ENCODE results near the gene RAB7B. TPM values are rescaled to one million over a fixed set of nuclear protein-coding genes. Genes with fewer than 3 reads are reported as not detected.

RAB7B gene
- total RNA-seq, 8 experiments from 2014 or later: 0.11 to 4.6 (median 1.0) TPM

GRCh38 chr1:205975387-205975998, 27.7 kb downstream of the RAB7B start:
- ATAC-seq (replicated peaks in 6 of 8): peak in 1 of 8 experiments; percentile 4
- H3K4me3 ChIP-seq: no peak overlapping the region
- 87 to 100% (median 95%) methylated on average over 1 to 9 of the region's 15 CpGs; no CpG with 5 or more reads in 6 of the 10 experiments for WGBS, 10 experiments
- peaks cover 18 to 19% of the 10 kb centered on the region in 2 donors for H3K4me1 ChIP-seq (replicated peaks in 1 of 2)
- in situ Hi-C loops (cut with MboI; ENCODE audit: low pct_unique_long_range_greater_than_20kb in 2 of 9, low sequenced_read_pairs in 9 of 9, unreplicated experiment in 9 of 9): loop anchor here in 3 of 9 experiments (25.0 kb wide), 2 partner anchors 137 to 313 kb away; partner anchors contain the start of gene AVPR1B (in 2 of the 3)
- H3K27ac ChIP-seq: no peak overlapping the region

- WGBS, 10 experiments: 16 to 94% (median 76%) methylated on average over 1 to 3 of the region's 3 CpGs; no CpG with 5 or more reads in 1 of the 10 experiments
- H3K27ac ChIP-seq: no peak overlapping the region
- no peak for ATAC-seq (replicated peaks in 6 of 8)
- in situ Hi-C loops (cut with MboI; ENCODE audit: low pct_unique_long_range_greater_than_20kb in 2 of 9, low sequenced_read_pairs in 9 of 9, unreplicated experiment in 9 of 9): loop anchor here in 5 of 9 experiments (25.0 kb wide), 3 partner anchors 138 to 312 kb away; partner anchors contain the start of genes AVPR1B (in 2 of the 5) and RAB29 (in 2 of the 5)
- H3K4me1 ChIP-seq (replicated peaks in 1 of 2): peaks cover 13% of the 10 kb centered on the region in 2 donors
- no peak overlapping the region for H3K4me3 ChIP-seq
Observed at GRCh38 chr1:205974712-205975111, 28.5 kb downstream of the RAB7B start.

- in situ Hi-C loops (cut with MboI; ENCODE audit: low pct_unique_long_range_greater_than_20kb in 2 of 9, low sequenced_read_pairs in 9 of 9, unreplicated experiment in 9 of 9): loop anchor here in 3 of 9 experiments (25.0 kb wide), 2 partner anchors 186 to 311 kb away; partner anchors contain the start of gene RAB29 (in 2 of the 3)
- Histone ChIP-seq H3K4me3 (no peak overlapping the region), H3K4me1 (replicated peaks in 1 of 2) (peaks cover 13% of the 10 kb centered on the region in 2 donors), H3K27ac (no peak overlapping the region)
- WGBS, 10 experiments: 25 to 100% (median 92%) methylated on average over 1 to 6 of the region's 8 CpGs; no CpG with 5 or more reads in 1 of the 10 experiments
- ATAC-seq (replicated peaks in 6 of 8): no peak
Observed at GRCh38 chr1:205973377-205974232, 29.6 kb downstream of the RAB7B start.

DNA sequence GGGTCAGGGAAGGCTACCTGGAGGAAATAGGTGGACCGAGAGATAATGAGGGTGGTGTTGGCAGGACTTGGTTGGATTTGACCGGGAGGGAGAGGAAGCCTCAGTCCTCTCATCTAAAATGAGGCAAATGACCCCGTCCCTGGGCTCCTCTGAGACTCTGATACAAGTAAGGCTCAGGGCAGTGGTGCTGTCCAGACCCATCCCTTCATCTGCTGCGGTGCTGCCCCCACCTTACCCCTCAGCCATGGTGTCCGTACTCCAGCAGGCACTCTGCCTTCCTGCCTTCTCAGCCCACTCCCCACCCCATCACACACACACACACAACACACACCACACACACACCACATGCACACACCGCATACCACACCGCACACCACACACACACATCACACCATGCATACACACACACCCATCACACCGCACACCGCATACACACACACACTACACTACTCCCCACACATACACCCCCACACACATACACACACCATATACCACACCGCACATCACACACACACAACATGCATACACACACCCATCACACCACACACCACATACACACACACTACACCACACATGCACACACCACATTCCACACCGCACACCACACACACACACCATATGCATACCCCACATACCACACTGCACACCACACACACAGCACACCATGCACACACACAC, 30.6 kb downstream of the RAB7B start:
- 56 to 96% (median 80%) methylated on average over 4 to 11 of the region's 11 CpGs; no CpG with 5 or more reads in 3 of the 10 experiments for WGBS, 10 experiments
- no peak overlapping the region for H3K27ac ChIP-seq
- H3K4me3 ChIP-seq: no peak overlapping the region
- in situ Hi-C loops (cut with MboI; ENCODE audit: low pct_unique_long_range_greater_than_20kb in 2 of 9, low sequenced_read_pairs in 9 of 9, unreplicated experiment in 9 of 9): loop anchor here in 3 of 9 experiments (25.0 kb wide), 2 partner anchors 185 to 310 kb away; partner anchors contain the start of gene RAB29 (in 2 of the 3)
- no peak for ATAC-seq (replicated peaks in 6 of 8)
- peaks cover 13% of the 10 kb centered on the region in 2 donors for H3K4me1 ChIP-seq (replicated peaks in 1 of 2)

GRCh38 chr1:205972081-205972480, 31.1 kb downstream of the RAB7B start:
- no peak overlapping the region for H3K4me3 ChIP-seq
- WGBS, 10 experiments: 62 to 100% (median 84%) methylated on average over 1 to 4 of the region's 4 CpGs; no CpG with 5 or more reads in 1 of the 10 experiments
- no peak overlapping the region for H3K27ac ChIP-seq
- peaks cover 10 to 11% of the 10 kb centered on the region in 2 donors for H3K4me1 ChIP-seq (replicated peaks in 1 of 2)
- in situ Hi-C loops (cut with MboI; ENCODE audit: low pct_unique_long_range_greater_than_20kb in 2 of 9, low sequenced_read_pairs in 9 of 9, unreplicated experiment in 9 of 9): loop anchor here in 3 of 9 experiments (25.0 kb wide), 2 partner anchors 185 to 310 kb away; partner anchors contain the start of gene RAB29 (in 2 of the 3)
- no peak for ATAC-seq (replicated peaks in 6 of 8)

DNA sequence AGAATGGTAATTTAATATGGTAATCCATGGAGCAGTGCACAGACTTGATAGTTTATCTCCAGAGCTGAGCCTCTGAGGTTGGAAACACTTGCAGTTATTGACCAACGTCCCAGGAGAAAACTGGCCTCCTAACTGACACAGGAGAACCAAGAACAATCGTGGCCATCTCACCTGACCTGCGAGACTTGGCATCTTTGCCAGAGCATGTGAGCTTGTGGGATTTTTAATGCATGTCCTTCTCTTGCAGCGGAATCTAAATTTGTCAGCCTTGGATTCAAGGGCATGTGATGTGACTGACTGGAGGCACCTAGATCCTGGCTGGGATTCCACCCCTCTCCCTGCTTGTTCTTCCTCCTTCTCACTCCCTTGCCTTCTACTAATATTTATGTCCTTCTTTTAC, 32.1 kb downstream of the RAB7B start:
- no peak for ATAC-seq (replicated peaks in 6 of 8)
- no peak overlapping the region for H3K27ac ChIP-seq
- H3K4me3 ChIP-seq: no peak overlapping the region
- WGBS, 10 experiments: 67 to 100% (median 78%) methylated on average over 1 to 4 of the region's 4 CpGs
- in situ Hi-C loops (cut with MboI; ENCODE audit: low pct_unique_long_range_greater_than_20kb in 2 of 9, low sequenced_read_pairs in 9 of 9, unreplicated experiment in 9 of 9): loop anchor here in 3 of 9 experiments (25.0 kb wide), 2 partner anchors 184 to 309 kb away; partner anchors contain the start of gene RAB29 (in 2 of the 3)
- peaks cover under 1% of the 10 kb centered on the region in 2 donors for H3K4me1 ChIP-seq (replicated peaks in 1 of 2)

GRCh38 chr1:205970486-205970885, 32.7 kb downstream of the RAB7B start:
- peak in 2 of 8 experiments; percentile 29 to 64 for ATAC-seq (replicated peaks in 6 of 8)
- in situ Hi-C loops (cut with MboI; ENCODE audit: low pct_unique_long_range_greater_than_20kb in 2 of 9, low sequenced_read_pairs in 9 of 9, unreplicated experiment in 9 of 9): loop anchor here in 3 of 9 experiments (25.0 kb wide), 2 partner anchors 183 to 308 kb away; partner anchors contain the start of gene RAB29 (in 2 of the 3)
- no peak overlapping the region for H3K27ac ChIP-seq

DNA sequence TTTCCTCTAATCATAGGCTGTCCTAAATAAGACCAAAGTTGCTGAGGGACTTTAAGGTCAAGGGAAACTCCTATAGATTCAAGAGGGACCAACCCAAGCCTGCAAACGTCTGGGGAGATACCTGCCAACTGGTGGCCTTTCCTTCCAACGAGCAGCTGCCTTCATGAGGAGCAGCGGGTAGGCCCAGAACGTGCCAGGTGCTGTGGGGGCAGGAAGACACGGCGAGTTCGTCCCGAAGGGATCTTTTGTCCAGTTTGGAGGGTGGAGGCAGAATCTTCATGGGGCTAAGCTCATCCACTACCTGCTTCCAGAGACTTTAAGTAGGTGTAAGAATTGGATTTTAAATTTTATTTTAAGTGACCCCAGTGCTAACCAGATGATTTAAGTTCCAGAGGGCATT, 34.0 kb downstream of the RAB7B start:
- ATAC-seq (replicated peaks in 6 of 8): no peak
- in situ Hi-C loops (cut with MboI; ENCODE audit: low pct_unique_long_range_greater_than_20kb in 2 of 9, low sequenced_read_pairs in 9 of 9, unreplicated experiment in 9 of 9): loop anchor here in 3 of 9 experiments (25.0 kb wide), 2 partner anchors 182 to 307 kb away; partner anchors contain the start of gene RAB29 (in 2 of the 3)
- 40 to 100% (median 81%) methylated on average over 1 to 8 of the region's 8 CpGs; no CpG with 5 or more reads in 2 of the 10 experiments for WGBS, 10 experiments

More at GRCh38 chr1:205970486-205970885, 32.7 kb downstream of the RAB7B start:
- no peak overlapping the region for H3K4me3 ChIP-seq
- H3K4me1 ChIP-seq (replicated peaks in 1 of 2): peaks cover 4% of the 10 kb centered on the region in 2 donors
- 0 to 64% (median 33%) methylated on average over 1 of the region's 1 CpG; no CpG with 5 or more reads in 1 of the 10 experiments for WGBS, 10 experiments

GRCh38 chr1:205967554-205968335, 35.5 kb downstream of the RAB7B start:
- in situ Hi-C loops (cut with MboI; ENCODE audit: low pct_unique_long_range_greater_than_20kb in 2 of 9, low sequenced_read_pairs in 9 of 9, unreplicated experiment in 9 of 9): loop anchor here in 3 of 9 experiments (25.0 kb wide), 2 partner anchors 180 to 305 kb away; partner anchors contain the start of gene RAB29 (in 2 of the 3)
- Histone ChIP-seq H3K4me3 (no peak overlapping the region), H3K27ac (no peak overlapping the region), H3K4me1 (replicated peaks in 1 of 2) (peaks cover 9 to 13% of the 10 kb centered on the region in 2 donors)
- ATAC-seq (replicated peaks in 6 of 8): no peak
- 47 to 96% (median 76%) methylated on average over 2 to 10 of the region's 10 CpGs; no CpG with 5 or more reads in 1 of the 10 experiments for WGBS, 10 experiments

More for the DNA sequence above, 34.0 kb downstream of the RAB7B start:
- Histone ChIP-seq H3K27ac (no peak overlapping the region), H3K4me1 (replicated peaks in 1 of 2) (peaks cover 9 to 13% of the 10 kb centered on the region in 2 donors), H3K4me3 (no peak overlapping the region)

DNA sequence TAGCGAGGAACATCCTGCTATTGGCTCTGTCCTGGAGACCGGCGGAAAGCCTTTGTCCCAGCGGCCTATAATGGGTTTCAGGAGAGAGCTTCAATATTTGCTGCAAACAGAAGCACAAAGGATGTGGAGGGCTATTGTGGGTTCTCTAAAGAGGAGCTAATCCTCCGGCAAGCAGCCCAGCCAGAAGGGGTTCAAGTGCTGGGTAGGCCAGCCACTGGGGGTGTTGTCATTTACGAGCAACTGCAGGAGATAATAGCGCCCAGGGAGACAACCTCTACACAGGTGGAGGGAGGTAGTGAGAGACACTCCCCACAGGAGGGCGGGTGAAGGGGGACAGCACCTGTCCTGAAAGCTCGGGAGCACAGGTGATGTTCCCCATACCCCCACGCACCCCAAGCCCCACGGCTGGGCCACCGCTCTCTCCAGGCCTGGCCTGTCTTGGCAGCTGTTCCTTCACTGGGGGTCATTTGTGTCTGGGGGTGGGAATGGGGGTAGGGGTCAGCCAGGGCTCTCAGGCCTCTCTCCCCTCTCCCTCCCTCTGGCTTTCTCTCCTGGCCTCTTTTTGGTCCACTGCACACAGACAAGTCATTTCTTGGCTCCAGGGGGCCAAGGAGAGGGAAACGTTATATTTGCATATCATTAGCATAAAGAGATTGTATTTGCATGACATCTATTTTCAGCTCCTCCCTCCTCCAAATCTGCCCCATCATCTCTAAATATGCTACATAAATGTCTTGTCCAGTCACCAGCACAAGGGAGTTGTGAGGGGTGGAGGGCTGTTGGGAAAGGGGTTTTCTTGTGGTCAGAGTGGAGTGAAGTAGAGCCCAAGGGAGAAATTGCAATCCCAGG, 37.9 kb downstream of the RAB7B start:
- peak; percentile 39 to 93 (median 74) for ATAC-seq (replicated peaks in 6 of 8)
- in situ Hi-C loops (cut with MboI; ENCODE audit: low pct_unique_long_range_greater_than_20kb in 2 of 9, low sequenced_read_pairs in 9 of 9, unreplicated experiment in 9 of 9): loop anchor here in 3 of 9 experiments (25.0 kb wide), 2 partner anchors 178 to 303 kb away; partner anchors contain the start of gene RAB29 (in 2 of the 3)
- 60 to 81% (median 65%) methylated on average over 3 to 5 of the region's 13 CpGs; no CpG with 5 or more reads in 6 of the 10 experiments for WGBS, 10 experiments

More for the DNA sequence above, 37.9 kb downstream of the RAB7B start:
- Histone ChIP-seq H3K4me3 (no peak overlapping the region), H3K4me1 (replicated peaks in 1 of 2) (peaks cover 13 to 21% of the 10 kb centered on the region in 2 donors), H3K27ac (no peak overlapping the region)

All from motor neuron (in vitro differentiated cells).